Measurements from ENCODE around the gene UFSP2.

UFSP2 gene

DNA sequence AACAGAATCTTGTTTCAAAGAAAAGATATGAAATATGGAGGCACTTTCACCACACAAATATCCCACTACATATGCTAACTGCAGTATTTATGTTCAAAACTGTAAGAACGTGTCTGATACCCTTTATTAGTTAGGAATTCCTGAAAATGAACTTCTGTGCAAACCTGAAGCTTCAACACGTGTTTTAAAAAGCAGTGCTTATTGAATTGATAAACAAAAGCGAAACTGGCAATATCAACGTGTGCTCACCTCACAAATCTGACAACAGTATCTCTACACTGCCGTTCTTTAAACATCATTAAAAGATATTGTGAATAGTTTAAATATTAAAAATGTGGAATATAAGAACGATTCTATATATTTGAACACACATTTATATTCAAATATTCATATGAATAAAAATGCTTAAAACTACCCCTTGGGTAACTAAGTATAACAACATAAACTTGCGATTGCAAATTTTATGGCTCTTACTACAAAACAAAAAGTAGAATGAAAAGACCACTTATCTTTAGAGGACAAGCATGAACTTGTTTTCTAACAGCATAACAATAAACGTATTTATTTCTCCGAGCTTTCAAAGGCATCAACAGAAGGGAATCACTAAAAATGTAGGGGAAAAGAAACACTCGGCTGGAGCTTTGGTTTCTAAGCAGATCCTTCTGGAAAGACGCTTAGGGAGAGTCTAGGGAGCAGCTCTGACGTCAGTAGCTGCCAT lies 30.4 kb downstream of the UFSP2 start, which contains the start of gene LRP2BP:
LRP2BP (minus strand) TSS at position 687 of the 718 bp plus-strand sequence. CDS start 17,738 bp downstream, outside the sequence.
- ATAC-seq, result no peak
- TF ChIP-seq, protein P1, sequence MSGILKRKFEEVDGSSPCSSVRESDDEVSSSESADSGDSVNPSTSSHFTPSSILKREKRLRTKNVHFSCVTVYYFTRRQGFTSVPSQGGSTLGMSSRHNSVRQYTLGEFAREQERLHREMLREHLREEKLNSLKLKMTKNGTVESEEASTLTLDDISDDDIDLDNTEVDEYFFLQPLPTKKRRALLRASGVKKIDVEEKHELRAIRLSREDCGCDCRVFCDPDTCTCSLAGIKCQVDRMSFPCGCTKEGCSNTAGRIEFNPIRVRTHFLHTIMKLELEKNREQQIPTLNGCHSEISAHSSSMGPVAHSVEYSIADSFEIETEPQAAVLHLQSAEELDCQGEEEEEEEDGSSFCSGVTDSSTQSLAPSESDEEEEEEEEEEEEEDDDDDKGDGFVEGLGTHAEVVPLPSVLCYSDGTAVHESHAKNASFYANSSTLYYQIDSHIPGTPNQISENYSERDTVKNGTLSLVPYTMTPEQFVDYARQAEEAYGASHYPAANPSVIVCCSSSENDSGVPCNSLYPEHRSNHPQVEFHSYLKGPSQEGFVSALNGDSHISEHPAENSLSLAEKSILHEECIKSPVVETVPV (CRISPR knock-in tag; IDR thresholded peaks at IDR 0.05), result peak; percentile 39; the same call in 1 of the 2 replicates
- TF ChIP-seq BACH2 (CRISPR knock-in tag; IDR thresholded peaks at IDR 0.05; ENCODE audit: borderline replicate concordance) (no peak), ISL1 (CRISPR knock-in tag; IDR thresholded peaks at IDR 0.05) (no peak), TOX (CRISPR knock-in tag; IDR thresholded peaks at IDR 0.05; ENCODE audit: borderline replicate concordance) (no peak)

DNA sequence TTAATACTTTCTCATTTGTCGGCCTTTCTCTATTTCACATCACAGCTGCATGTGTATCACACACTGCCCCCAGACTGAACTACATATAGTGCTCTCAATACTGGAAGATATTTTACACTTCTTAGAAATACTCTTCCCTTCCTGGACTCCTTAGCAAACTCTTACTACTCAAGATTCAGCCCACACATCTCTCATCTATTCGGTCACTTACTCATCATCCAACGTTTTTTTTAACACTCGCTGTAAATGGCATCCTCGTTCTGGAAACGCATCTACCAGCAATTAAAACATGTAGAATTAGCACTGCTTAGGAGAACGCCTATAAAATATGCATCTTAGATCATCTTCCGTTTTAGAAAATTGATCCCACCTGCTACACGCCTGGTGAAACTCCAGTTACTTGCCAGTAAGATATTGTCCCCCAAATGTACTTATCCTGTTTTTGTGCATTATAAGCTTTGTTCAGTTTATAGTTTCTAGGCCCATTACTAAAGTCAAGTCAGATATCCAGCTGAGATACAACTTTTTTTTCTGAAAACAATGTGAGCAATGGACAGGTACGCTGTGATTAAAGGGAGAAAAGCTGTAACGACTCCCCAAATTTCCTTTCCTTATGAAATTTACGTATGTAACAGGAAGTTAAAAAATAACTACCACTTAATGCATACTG lies 31.1 kb downstream of the UFSP2 start:
- TF ChIP-seq BACH2 (CRISPR knock-in tag; IDR thresholded peaks at IDR 0.05; ENCODE audit: borderline replicate concordance) (no peak), ZNF70 (CRISPR knock-in tag; IDR thresholded peaks at IDR 0.05) (no peak), ZFP3 (CRISPR knock-in tag; IDR thresholded peaks at IDR 0.05) (no peak), TCF4 (CRISPR knock-in tag; IDR thresholded peaks at IDR 0.05; ENCODE audit: borderline replicate concordance) (no peak), ZNF565 (CRISPR knock-in tag; conservative IDR thresholded peaks at IDR 0.05; ENCODE audit: low read depth) (no peak), RARB (CRISPR knock-in tag; IDR thresholded peaks at IDR 0.05) (no peak), PPARA (CRISPR knock-in tag; IDR thresholded peaks at IDR 0.05; ENCODE audit: borderline replicate concordance) (no peak)
- TF ChIP-seq, protein P2, sequence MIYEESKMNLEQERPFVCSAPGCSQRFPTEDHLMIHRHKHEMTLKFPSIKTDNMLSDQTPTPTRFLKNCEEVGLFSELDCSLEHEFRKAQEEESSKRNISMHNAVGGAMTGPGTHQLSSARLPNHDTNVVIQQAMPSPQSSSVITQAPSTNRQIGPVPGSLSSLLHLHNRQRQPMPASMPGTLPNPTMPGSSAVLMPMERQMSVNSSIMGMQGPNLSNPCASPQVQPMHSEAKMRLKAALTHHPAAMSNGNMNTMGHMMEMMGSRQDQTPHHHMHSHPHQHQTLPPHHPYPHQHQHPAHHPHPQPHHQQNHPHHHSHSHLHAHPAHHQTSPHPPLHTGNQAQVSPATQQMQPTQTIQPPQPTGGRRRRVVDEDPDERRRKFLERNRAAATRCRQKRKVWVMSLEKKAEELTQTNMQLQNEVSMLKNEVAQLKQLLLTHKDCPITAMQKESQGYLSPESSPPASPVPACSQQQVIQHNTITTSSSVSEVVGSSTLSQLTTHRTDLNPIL (CRISPR knock-in tag; IDR thresholded peaks at IDR 0.05; ENCODE audit: low read depth), result no peak
- TF ChIP-seq, protein P3, sequence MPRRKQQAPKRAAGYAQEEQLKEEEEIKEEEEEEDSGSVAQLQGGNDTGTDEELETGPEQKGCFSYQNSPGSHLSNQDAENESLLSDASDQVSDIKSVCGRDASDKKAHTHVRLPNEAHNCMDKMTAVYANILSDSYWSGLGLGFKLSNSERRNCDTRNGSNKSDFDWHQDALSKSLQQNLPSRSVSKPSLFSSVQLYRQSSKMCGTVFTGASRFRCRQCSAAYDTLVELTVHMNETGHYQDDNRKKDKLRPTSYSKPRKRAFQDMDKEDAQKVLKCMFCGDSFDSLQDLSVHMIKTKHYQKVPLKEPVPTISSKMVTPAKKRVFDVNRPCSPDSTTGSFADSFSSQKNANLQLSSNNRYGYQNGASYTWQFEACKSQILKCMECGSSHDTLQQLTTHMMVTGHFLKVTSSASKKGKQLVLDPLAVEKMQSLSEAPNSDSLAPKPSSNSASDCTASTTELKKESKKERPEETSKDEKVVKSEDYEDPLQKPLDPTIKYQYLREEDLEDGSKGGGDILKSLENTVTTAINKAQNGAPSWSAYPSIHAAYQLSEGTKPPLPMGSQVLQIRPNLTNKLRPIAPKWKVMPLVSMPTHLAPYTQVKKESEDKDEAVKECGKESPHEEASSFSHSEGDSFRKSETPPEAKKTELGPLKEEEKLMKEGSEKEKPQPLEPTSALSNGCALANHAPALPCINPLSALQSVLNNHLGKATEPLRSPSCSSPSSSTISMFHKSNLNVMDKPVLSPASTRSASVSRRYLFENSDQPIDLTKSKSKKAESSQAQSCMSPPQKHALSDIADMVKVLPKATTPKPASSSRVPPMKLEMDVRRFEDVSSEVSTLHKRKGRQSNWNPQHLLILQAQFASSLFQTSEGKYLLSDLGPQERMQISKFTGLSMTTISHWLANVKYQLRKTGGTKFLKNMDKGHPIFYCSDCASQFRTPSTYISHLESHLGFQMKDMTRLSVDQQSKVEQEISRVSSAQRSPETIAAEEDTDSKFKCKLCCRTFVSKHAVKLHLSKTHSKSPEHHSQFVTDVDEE (CRISPR knock-in tag; IDR thresholded peaks at IDR 0.05), result no peak
- TF ChIP-seq, protein P4, sequence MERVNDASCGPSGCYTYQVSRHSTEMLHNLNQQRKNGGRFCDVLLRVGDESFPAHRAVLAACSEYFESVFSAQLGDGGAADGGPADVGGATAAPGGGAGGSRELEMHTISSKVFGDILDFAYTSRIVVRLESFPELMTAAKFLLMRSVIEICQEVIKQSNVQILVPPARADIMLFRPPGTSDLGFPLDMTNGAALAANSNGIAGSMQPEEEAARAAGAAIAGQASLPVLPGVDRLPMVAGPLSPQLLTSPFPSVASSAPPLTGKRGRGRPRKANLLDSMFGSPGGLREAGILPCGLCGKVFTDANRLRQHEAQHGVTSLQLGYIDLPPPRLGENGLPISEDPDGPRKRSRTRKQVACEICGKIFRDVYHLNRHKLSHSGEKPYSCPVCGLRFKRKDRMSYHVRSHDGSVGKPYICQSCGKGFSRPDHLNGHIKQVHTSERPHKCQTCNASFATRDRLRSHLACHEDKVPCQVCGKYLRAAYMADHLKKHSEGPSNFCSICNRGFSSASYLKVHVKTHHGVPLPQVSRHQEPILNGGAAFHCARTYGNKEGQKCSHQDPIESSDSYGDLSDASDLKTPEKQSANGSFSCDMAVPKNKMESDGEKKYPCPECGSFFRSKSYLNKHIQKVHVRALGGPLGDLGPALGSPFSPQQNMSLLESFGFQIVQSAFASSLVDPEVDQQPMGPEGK (CRISPR knock-in tag; IDR thresholded peaks at IDR 0.05; ENCODE audit: borderline replicate concordance), result no peak
- TF ChIP-seq, protein P5, sequence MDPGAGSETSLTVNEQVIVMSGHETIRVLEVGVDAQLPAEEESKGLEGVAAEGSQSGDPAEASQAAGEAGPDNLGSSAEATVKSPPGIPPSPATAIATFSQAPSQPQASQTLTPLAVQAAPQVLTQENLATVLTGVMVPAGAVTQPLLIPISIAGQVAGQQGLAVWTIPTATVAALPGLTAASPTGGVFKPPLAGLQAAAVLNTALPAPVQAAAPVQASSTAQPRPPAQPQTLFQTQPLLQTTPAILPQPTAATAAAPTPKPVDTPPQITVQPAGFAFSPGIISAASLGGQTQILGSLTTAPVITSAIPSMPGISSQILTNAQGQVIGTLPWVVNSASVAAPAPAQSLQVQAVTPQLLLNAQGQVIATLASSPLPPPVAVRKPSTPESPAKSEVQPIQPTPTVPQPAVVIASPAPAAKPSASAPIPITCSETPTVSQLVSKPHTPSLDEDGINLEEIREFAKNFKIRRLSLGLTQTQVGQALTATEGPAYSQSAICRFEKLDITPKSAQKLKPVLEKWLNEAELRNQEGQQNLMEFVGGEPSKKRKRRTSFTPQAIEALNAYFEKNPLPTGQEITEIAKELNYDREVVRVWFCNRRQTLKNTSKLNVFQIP (CRISPR knock-in tag; IDR thresholded peaks at IDR 0.05; ENCODE audit: borderline replicate concordance, low read depth), result no peak
- TF ChIP-seq, protein P1 (CRISPR knock-in tag; IDR thresholded peaks at IDR 0.05), result no peak
- no peak for ATAC-seq

DNA sequence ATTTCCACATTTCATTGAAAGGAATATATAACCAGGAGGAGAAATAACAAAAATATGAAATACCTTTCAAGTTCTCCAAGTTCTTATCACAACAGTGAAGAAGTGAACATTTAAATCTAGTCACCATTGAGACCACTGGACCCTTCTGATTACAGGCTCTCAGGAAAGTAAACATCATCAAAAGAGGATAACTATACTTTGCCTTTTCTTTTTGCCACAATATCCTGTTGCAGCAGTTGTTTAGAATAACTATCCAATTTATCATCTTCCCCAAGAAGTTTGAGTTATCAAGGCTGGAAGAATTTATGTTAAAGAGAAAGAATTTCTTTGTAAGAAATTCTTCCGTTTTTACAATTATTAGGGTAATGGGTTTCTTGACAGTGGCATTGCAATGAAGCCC lies 33.6 kb downstream of the UFSP2 start:
- TF ChIP-seq PPARA (CRISPR knock-in tag; IDR thresholded peaks at IDR 0.05; ENCODE audit: borderline replicate concordance) (no peak), ZC3H10 (CRISPR knock-in tag; IDR thresholded peaks at IDR 0.05) (no peak), TOX (CRISPR knock-in tag; IDR thresholded peaks at IDR 0.05; ENCODE audit: borderline replicate concordance) (no peak), ISL1 (CRISPR knock-in tag; IDR thresholded peaks at IDR 0.05) (no peak), SNAI2 (CRISPR knock-in tag; IDR thresholded peaks at IDR 0.05) (no peak), CSDC2 (CRISPR knock-in tag; IDR thresholded peaks at IDR 0.05) (no peak), ARNTL (CRISPR knock-in tag; IDR thresholded peaks at IDR 0.05; ENCODE audit: borderline replicate concordance, low read depth) (no peak), TCF4 (CRISPR knock-in tag; IDR thresholded peaks at IDR 0.05; ENCODE audit: borderline replicate concordance) (no peak), OSR1 (CRISPR knock-in tag; IDR thresholded peaks at IDR 0.05) (no peak)
- TF ChIP-seq, protein P5 (CRISPR knock-in tag; IDR thresholded peaks at IDR 0.05; ENCODE audit: borderline replicate concordance, low read depth), result no peak
- TF ChIP-seq, protein P4 (CRISPR knock-in tag; IDR thresholded peaks at IDR 0.05; ENCODE audit: borderline replicate concordance), result no peak
- ATAC-seq, result no peak

All from SK-N-SH treated with all-trans-retinoic acid at 6 μM for 48 hours (cell line).